Left lung (tissue), 10 donors: Measurements from ENCODE around the gene RXRA. TPM values are rescaled to one million over a fixed set of nuclear protein-coding genes. Genes with fewer than 3 reads are reported as not detected.

ENCODE experiments used
- ATAC-seq: fragments of 200-7000 bp; cut with Tn5 transposase; one replicate; pipeline ENCODE4 v1.9.1; 2020; ENCODE audit warnings: moderate library complexity
- DNase-seq, 4 donors: peaks; one replicate each; pipeline ENCODE4 v3.0.0-alpha.2; 2013 to 2020
- H3K27ac ChIP-seq, 2 donors: fragments of 200-600 bp; sonication (generic) in 1 of 2; one replicate each; pipeline versions ENCODE4 v1.5.0 to v1.8.0; 2020 to 2021
- H3K27me3 ChIP-seq, 2 donors: fragments of 200-600 bp; sonication (generic) in 1 of 2; one replicate each; pipeline versions ENCODE4 v1.5.0 to v1.8.0; 2020 to 2021
- H3K36me3 ChIP-seq, 2 donors: fragments of 200-600 bp; sonication (generic) in 1 of 2; one replicate each; pipeline versions ENCODE4 v1.5.0 to v1.8.0; 2020 to 2021
- H3K4me1 ChIP-seq, 2 donors: fragments of 200-600 bp; one replicate each; pipeline ENCODE4 v1.8.0; 2021
- H3K4me3 ChIP-seq, 2 donors: fragments of 200-600 bp; sonication (generic) in 1 of 2; one replicate each; pipeline versions ENCODE4 v1.5.0 to v1.8.0; 2020 to 2021; ENCODE audit warnings: mild to moderate bottlenecking in 1 of 2
- H3K9me3 ChIP-seq, 2 donors: fragments of 200-600 bp; sonication (generic) in 1 of 2; one replicate each; pipeline versions ENCODE4 v1.5.0 to v1.8.0; 2020 to 2021
- CTCF ChIP-seq, 2 donors: fragments of 200-600 bp; sonication (generic) in 1 of 2; IDR thresholded peaks; one replicate each; pipeline versions ENCODE4 v1.5.0 to v1.8.0; 2021; ENCODE audit warnings: antibody characterized with exemption in 2 of 2
- intact Hi-C, 2 donors: fragments of 100-400 bp; cut with DNase I; formaldehyde crosslinking; loops; one replicate each; pipeline versions ENCODE4 v1.11.2 to v1.14.2; 2022
- polyA plus RNA-seq, 6 donors: library from polyadenylated mRNA; unstranded; fragments of 120-200 nt; gene quantifications; one replicate each; pipeline ENCODE4 v1.2.1, GENCODE V29; 2013; ENCODE audit not compliant: insufficient read length in 6 of 6
- total RNA-seq, 2 donors: library from RNA; stranded (reverse); fragmentation: NEBNext Ultra II Directional; extraction: Animal tissue kit (Norgen Biotek cat#: 25700); gene quantifications; one replicate each; pipeline ENCODE4 v1.2.1, GENCODE V29; 2021
- donor health status: DM: no; HTN: yes; CAD: no.
- donor health status: DM: no; HTN: no; CAD: no.

Gene RXRA
- total and polyA plus RNA-seq, 8 donors = 42.2 to 79.5 (median 55.7) TPM

- Histone ChIP-seq H3K27ac (no peak overlapping the region), H3K9me3 (no peaks in the 10 kb centered on the region), H3K36me3 (no peaks in the 10 kb centered on the region), H3K27me3 (no peaks in the 10 kb centered on the region), H3K4me1 (peaks cover 68 to 100% of the 10 kb centered on the region in 2 donors), H3K4me3 (no peak overlapping the region)
- intact Hi-C loops = no loop called here
- DNase-seq (no peak), ATAC-seq (no peak)
- TF ChIP-seq CTCF (IDR thresholded peaks at IDR 0.05) = no peak
Observed at GRCh38 chr9:134377143-134377484, 50.9 kb downstream of the RXRA start.

GRCh38 chr9:134377976-134378375 is 51.7 kb downstream of the RXRA start:
- TF ChIP-seq CTCF (IDR thresholded peaks at IDR 0.05) = no peak
- intact Hi-C loops = no loop called here
- H3K9me3 ChIP-seq = no peaks in the 10 kb centered on the region
- DNase-seq = peak in 2 of 4 donors; percentile 81 to 90
- H3K4me1 ChIP-seq = peaks cover 61 to 100% of the 10 kb centered on the region in 2 donors
- H3K27me3 ChIP-seq = no peaks in the 10 kb centered on the region
- peak overlapping the region in 1 of 2 donors; percentile 31 for H3K27ac ChIP-seq
- peak; percentile 31 for ATAC-seq
- H3K4me3 ChIP-seq = no peak overlapping the region
- H3K36me3 ChIP-seq = no peaks in the 10 kb centered on the region

- H3K27ac ChIP-seq = peak overlapping the region in 1 of 2 donors; percentile 31
- no peaks in the 10 kb centered on the region for H3K9me3 ChIP-seq
- peak; percentile 48 for ATAC-seq
- H3K4me3 ChIP-seq = no peak overlapping the region
- no peak for TF ChIP-seq CTCF (IDR thresholded peaks at IDR 0.05)
- intact Hi-C loops = no loop called here
- no peaks in the 10 kb centered on the region for H3K27me3 ChIP-seq
- peak in 2 of 4 donors; percentile 61 to 75 for DNase-seq
- peaks cover 55 to 100% of the 10 kb centered on the region in 2 donors for H3K4me1 ChIP-seq
- no peaks in the 10 kb centered on the region for H3K36me3 ChIP-seq
Observed at GRCh38 chr9:134378901-134379338, 52.7 kb downstream of the RXRA start.

GRCh38 chr9:134379831-134380365 is 53.6 kb downstream of the RXRA start:
- no peak for TF ChIP-seq CTCF (IDR thresholded peaks at IDR 0.05)
- H3K36me3 ChIP-seq = no peaks in the 10 kb centered on the region
- H3K27ac ChIP-seq = peak overlapping the region in 1 of 2 donors; percentile 31
- H3K27me3 ChIP-seq = no peaks in the 10 kb centered on the region
- H3K4me1 ChIP-seq = peaks cover 49 to 100% of the 10 kb centered on the region in 2 donors
- H3K4me3 ChIP-seq = no peak overlapping the region
- no peaks in the 10 kb centered on the region for H3K9me3 ChIP-seq
- intact Hi-C loops = no loop called here
- ATAC-seq (no peak), DNase-seq (no peak)

- no peak for TF ChIP-seq CTCF (IDR thresholded peaks at IDR 0.05)
- DNase-seq = no peak
- Histone ChIP-seq H3K27ac (peak overlapping the region in 1 of 2 donors; percentile 33), H3K4me1 (peaks cover 41 to 100% of the 10 kb centered on the region in 2 donors), H3K27me3 (no peaks in the 10 kb centered on the region), H3K4me3 (no peak overlapping the region), H3K36me3 (no peaks in the 10 kb centered on the region), H3K9me3 (no peaks in the 10 kb centered on the region)
- intact Hi-C loops = no loop called here
- no peak for ATAC-seq
Observed at GRCh38 chr9:134380542-134381271, 54.5 kb downstream of the RXRA start.
